Gastrocnemius medialis (tissue), 4 donors: ENCODE measurements around the gene C2orf68. TPM values are rescaled to one million over a fixed set of nuclear protein-coding genes. Genes with fewer than 3 reads are reported as not detected.
"Not testable (repeated sequence)": the region's sequence is repeated elsewhere in the genome, so short reads cannot be mapped to it uniquely, and the experiment has no call there.

Experiments used
- ATAC-seq, 2 donors: fragments of 150-250 bp; one replicate each; pipeline ENCODE4 v1.9.1; 2016
- DNase-seq, 2 donors: peaks; one replicate each; pipeline ENCODE4 v3.0.0-alpha.2; 2019
- H3K27ac ChIP-seq, 4 donors: fragments of 200-600 bp; sonication (generic); 1 replicate in 1 of 4; 2 replicates in 3 of 4; pipeline ENCODE4 v1.5.1; 2016 to 2018; ENCODE audit warnings: mild to moderate bottlenecking in 2 of 4, moderate library complexity in 1 of 4
- H3K27me3 ChIP-seq, 3 donors: fragments of 200-600 bp; sonication (generic) in 2 of 3; 1 replicate in 1 of 3; 2 replicates in 2 of 3; pipeline versions ENCODE4 v1.5.1 to v1.6.0; 2016 to 2019; ENCODE audit warnings: mild to moderate bottlenecking in 1 of 3, moderate library complexity in 1 of 3
- H3K36me3 ChIP-seq, 2 donors: fragments of 200-600 bp; sonication (generic) in 1 of 2; one replicate each; pipeline ENCODE4 v1.5.1; 2017 to 2018
- H3K4me1 ChIP-seq, 2 donors: fragments of 200-600 bp; sonication (generic) in 1 of 2; one replicate each; pipeline ENCODE4 v1.5.1; 2016 to 2017; ENCODE audit warnings: mild to moderate bottlenecking in 2 of 2
- H3K4me3 ChIP-seq, 4 donors: fragments of 200-600 bp; sonication (generic) in 3 of 4; 1 replicate in 1 of 4; 2 replicates in 3 of 4; pipeline ENCODE4 v1.5.1; 2016 to 2019; ENCODE audit warnings: mild to moderate bottlenecking in 2 of 4
- H3K9me3 ChIP-seq, 3 donors: fragments of 200-600 bp; sonication (generic) in 2 of 3; 1 replicate in 1 of 3; 2 replicates in 2 of 3; pipeline ENCODE4 v1.5.1; 2016 to 2019
- CTCF ChIP-seq, 5 experiments: fragments of 450-650 bp in 3 of 5; fragments of 200-600 bp in 2 of 5; sonication (generic) in 2 of 5; IDR thresholded peaks in 4 of 5; conservative IDR thresholded peaks in 1 of 5; 1 replicate in 4 of 5; 2 replicates in 1 of 5; pipeline ENCODE4 v1.5.1; 2016 to 2019; ENCODE audit warnings: antibody characterized with exemption in 5 of 5, mild to moderate bottlenecking in 3 of 5, moderate library complexity in 3 of 5
- POLR2A ChIP-seq, 2 donors: fragments of 450-650 bp; IDR thresholded peaks; one replicate each; pipeline ENCODE4 v1.6.1; 2017; ENCODE audit warnings: antibody characterized with exemption in 2 of 2, mild to moderate bottlenecking in 2 of 2, moderate library complexity in 2 of 2
- in situ Hi-C, 4 donors: fragments of 200-750 bp; cut with MboI; loops; one replicate each; pipeline versions ENCODE4 v1.15.0 to v1.8.0; 2017; ENCODE audit warnings: low sequenced_read_pairs in 4 of 4
- intact Hi-C: fragments of 100-400 bp; cut with DNase I; formaldehyde crosslinking; loops from one replicate; pipeline ENCODE4 v1.15.1; 2023; ENCODE audit warnings: low total_unique reads
- total RNA-seq, 4 donors: library from RNA; depleted of rRNA; stranded (reverse); fragments of >200 nt; gene quantifications; one replicate each; pipeline versions ENCODE4 v1.1.0 to v1.2.3, GENCODE V29; 2016

C2orf68 gene
- total RNA-seq, 4 donors from 2014 or later, result 28.4 to 35.4 (median 32.3) TPM

DNA sequence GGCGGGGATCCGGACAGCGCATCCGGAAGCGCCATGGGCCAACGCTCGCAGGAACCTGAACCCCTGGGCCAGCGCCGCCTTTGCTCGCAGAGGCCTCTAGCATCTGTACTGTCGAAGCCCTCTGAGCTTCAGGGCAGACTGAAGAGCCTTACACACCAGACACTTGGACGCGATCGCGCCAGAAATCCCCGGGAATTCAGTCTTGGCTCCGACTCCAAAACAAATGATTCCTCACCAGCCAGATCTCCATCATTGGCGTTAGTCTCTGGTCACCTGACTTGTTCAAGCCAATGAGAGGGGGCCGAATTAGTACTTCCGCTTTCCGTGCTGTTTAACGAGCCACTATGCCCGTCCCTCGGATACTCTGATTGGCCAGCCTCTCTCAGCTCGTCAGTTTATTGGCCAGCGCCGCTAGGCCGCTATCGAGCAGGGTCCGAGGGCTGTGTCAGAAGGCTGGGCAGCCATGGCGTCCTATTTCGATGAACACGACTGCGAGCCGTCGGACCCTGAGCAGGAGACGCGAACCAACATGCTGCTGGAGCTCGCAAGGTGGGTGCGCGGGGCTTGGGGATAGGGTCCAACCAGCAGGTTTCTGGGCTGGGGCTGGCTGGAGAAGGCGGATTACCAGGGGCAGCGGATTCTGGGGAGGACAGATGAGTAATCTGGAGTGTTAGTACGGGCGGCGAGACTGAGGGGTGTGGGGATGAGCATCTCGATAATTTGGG is 16.4 kb downstream of the C2orf68 start, which contains the start of gene RNF181:
Gene RNF181 (plus strand): TSS at position 445 of the 725 bp plus-strand sequence. CDS start 19 bp downstream, at position 464.
- ATAC-seq (peak; percentile 99), DNase-seq (peak; percentile 98)
- in situ Hi-C loops, result no loop called here
- Histone ChIP-seq H3K4me1 (peaks cover 49 to 55% of the 10 kb centered on the region in 2 donors), H3K27ac (peak within 1 kb of the TSS; percentile 87 to 99 (median 94)), H3K9me3 (no peaks in the 10 kb centered on the region), H3K36me3 (peaks cover 0 to 41% of the 10 kb centered on the region in 2 donors), H3K27me3 (no peaks in the 10 kb centered on the region), H3K4me3 (peak within 1 kb of the TSS; percentile 55 to 98 (median 78))
- TF ChIP-seq CTCF (IDR thresholded peaks at IDR 0.05 in 4 of 5, conservative IDR thresholded peaks at IDR 0.05 in 1 of 5), result no peak
- TF ChIP-seq POLR2A (IDR thresholded peaks at IDR 0.05), result peak; percentile 90 to 92
- intact Hi-C loops, result no loop called here

- in situ Hi-C loops, result no loop called here
- TF ChIP-seq CTCF (IDR thresholded peaks at IDR 0.05 in 4 of 5, conservative IDR thresholded peaks at IDR 0.05 in 1 of 5), result no peak
- TF ChIP-seq POLR2A (IDR thresholded peaks at IDR 0.05), result no peak
- Histone ChIP-seq H3K4me1 (peaks cover 53 to 58% of the 10 kb centered on the region in 2 donors), H3K4me3 (peak overlapping the region; percentile 55 to 98 (median 78)), H3K27me3 (no peaks in the 10 kb centered on the region), H3K27ac (peak overlapping the region; percentile 87 to 99 (median 94)), H3K36me3 (peaks cover 0 to 35% of the 10 kb centered on the region in 2 donors), H3K9me3 (no peaks in the 10 kb centered on the region)
- DNase-seq (no peak), ATAC-seq (peak; percentile 2 to 5)
- intact Hi-C loops, result no loop called here
Observed at GRCh38 chr2:85594715-85595300, 17.1 kb downstream of the C2orf68 start.

DNA sequence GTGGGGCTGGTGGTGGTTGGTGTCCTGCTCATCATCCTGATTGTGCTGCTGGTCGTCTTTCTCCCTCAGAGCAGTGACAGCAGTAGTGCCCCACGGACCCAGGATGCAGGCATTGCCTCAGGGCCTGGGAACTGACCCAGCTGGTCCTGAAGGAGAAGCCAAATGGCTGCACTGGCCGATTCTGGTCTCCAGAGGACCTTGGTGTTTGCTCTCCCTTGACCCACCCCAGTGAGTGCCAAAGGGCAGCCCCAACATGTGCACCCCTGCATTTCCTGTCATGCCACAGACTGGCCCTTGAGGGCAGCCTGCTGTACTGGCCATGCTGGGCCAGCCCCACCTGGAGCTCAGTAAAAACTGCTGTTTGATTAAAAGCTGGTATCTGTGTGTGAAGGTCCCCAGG is 18.8 kb downstream of the C2orf68 start:
- Histone ChIP-seq H3K27me3 (no peaks in the 10 kb centered on the region), H3K36me3 (peaks cover 0 to 18% of the 10 kb centered on the region in 2 donors), H3K27ac (peak overlapping the region in 3 of 4 donors; percentile 13 to 99 (median 19)), H3K9me3 (no peaks in the 10 kb centered on the region), H3K4me3 (no peak overlapping the region), H3K4me1 (peaks cover 67 to 73% of the 10 kb centered on the region in 2 donors)
- ATAC-seq (no peak), DNase-seq (no peak)
- intact Hi-C loops (no loop called here), in situ Hi-C loops (no loop called here)
- no peak for TF ChIP-seq CTCF (IDR thresholded peaks at IDR 0.05 in 4 of 5, conservative IDR thresholded peaks at IDR 0.05 in 1 of 5)
- TF ChIP-seq POLR2A (IDR thresholded peaks at IDR 0.05), result no peak

DNA sequence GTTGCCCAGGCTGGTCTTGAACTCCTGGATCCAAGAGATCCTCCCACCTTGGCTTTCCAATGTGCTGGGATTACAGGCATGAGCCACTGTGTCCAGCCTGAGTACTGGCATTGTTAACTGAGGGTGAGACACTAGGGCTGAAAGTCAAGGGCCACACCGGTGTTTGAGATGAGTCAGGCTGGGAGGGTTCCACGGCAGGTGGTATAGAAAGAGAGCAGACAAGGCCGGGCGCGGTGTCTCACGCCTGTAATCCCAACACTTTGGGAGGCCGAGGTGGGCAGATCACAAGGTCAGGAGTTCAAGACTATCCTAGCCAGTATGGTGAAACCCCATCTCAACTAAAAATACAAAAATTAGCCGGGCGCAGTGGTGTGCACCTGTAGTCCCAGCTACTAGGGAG is 19.6 kb downstream of the C2orf68 start:
- H3K4me3 ChIP-seq, H3K27me3 ChIP-seq, intact Hi-C loops, DNase-seq, in situ Hi-C loops, H3K9me3 ChIP-seq, ATAC-seq: not testable (repeated sequence)
- Histone ChIP-seq H3K4me1 (peaks cover 74 to 76% of the 10 kb centered on the region in 2 donors), H3K27ac (peak overlapping the region; percentile 88 to 98 (median 90)), H3K36me3 (peaks cover 0 to 11% of the 10 kb centered on the region in 2 donors)

- DNase-seq (no peak), ATAC-seq (no peak)
- in situ Hi-C loops, result no loop called here
- H3K27me3 ChIP-seq, result no peaks in the 10 kb centered on the region
- TF ChIP-seq CTCF (IDR thresholded peaks at IDR 0.05 in 4 of 5, conservative IDR thresholded peaks at IDR 0.05 in 1 of 5) (no peak), POLR2A (IDR thresholded peaks at IDR 0.05) (no peak)
- H3K9me3 ChIP-seq, result no peaks in the 10 kb centered on the region
- H3K4me3 ChIP-seq, result no peak overlapping the region
- peaks cover 75 to 76% of the 10 kb centered on the region in 2 donors for H3K4me1 ChIP-seq
- intact Hi-C loops, result no loop called here
- peaks cover 0 to 7% of the 10 kb centered on the region in 2 donors for H3K36me3 ChIP-seq
- H3K27ac ChIP-seq, result peak overlapping the region; percentile 88 to 98 (median 90)
Observed at GRCh38 chr2:85591563-85591962, 20.3 kb downstream of the C2orf68 start.
